Right hindlimb (tissue), 1 donor: ENCODE results near the gene NCKAP5.
"Not testable (repeated sequence)": the region's sequence is repeated elsewhere in the genome, so short reads cannot be mapped to it uniquely, and the experiment has no call there.

ENCODE experiments used
- DNase-seq: peaks from one replicate; pipeline ENCODE4 v3.0.0-alpha.2; 2018

NCKAP5 gene

GRCh38 chr2:133249362-133249761, 318.9 kb downstream of the NCKAP5 start:
- DNase-seq = no peak

DNA sequence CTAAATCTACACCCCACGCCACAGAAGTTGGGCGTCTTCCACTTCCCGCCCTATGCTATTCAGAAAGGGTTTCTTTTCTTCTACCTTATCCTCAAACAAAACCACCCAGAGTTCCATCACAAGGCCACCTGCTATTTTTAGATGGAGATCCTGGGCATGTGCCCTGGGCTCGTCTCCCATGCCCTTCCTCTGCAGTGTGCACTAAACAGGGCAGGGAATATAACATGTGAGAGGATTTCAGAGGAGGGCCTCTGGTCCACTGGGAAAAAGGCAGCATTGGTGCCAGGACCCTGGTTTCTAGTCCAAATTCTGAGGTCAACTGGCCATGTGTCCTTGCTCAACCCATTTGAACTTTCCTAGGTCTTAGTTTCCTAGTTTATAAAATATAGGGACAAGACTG, 320.0 kb downstream of the NCKAP5 start:
- DNase-seq = no peak

DNA sequence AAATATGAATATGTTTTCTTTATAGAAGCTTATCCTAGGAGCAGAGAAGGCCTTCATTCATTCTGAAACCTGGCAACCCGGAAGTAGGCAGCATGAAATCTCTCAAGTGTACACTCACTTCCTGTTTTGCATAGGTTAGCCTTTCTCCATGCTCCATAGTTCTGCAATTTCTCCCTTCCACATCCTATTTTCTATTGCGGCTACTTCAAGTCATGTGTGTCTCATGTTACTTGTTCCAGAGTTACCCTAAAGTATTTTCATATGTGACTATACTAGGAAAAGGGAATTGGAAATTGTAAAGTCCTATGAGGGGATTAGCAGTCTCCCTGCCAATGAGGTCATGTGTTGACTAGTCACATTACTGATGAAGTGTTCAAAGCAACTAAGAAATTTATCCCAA, 320.6 kb downstream of the NCKAP5 start:
- DNase-seq = no peak

DNA sequence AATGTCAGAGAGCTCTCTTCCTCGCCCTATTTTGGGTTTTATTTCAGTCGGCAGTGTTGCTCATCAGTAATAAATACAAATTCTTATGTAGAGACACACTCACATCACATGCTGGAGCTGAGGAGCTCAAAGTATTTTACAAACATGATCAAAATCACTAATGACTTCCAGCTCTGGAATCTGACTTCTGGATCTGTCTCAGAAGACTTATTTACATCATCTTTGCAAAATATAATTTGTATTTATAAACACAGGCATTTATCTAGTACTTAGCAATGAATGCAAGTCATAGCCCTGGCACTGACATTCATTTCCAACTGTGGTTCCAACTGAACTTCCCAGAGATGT, 327.1 kb downstream of the NCKAP5 start:
- DNase-seq = no peak

GRCh38 chr2:133240491-133241223, 327.6 kb downstream of the NCKAP5 start:
- no peak for DNase-seq

DNA sequence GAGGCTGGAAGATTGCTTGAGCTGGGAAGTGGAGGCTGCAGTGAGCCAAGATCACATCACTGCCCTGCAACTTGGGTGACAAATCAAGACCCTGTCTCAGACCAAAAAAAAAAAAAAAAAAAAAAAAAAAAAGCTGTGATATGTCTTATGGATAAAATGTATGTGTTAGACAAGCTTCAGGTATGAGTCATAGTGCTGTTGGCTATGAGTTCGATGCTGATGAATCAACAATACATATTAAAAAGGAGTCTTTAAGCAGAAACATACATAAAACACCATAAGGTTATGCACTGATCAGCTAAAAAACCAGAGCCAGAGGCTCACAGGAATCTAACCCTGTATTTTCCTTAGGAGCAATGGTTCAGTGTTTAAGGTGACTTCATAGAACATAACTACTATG, 332.3 kb downstream of the NCKAP5 start:
- DNase-seq = no peak

DNA sequence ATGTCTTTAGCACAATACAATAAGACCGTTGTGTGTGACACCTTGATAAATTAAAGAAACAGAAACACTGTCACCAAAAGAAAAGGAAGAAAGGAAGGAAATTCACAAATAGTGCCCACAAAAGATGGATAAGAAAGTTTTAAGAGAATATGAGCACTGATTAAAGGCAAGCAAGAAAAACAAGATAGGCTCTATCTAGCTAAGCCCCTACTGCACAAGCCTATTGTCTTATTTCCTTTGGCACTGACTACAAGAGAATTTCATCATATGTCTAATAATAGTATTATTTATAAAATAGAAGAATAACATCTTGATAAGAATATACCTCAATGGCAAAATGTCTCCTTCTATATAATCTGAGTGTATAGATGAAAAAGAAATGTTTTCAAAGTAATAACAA, 335.7 kb downstream of the NCKAP5 start:
- DNase-seq = no peak

- DNase-seq = no peak
These were observed 337.0 kb downstream of the NCKAP5 start for GRCh38 chr2:133231264-133231663.

- DNase-seq = no peak
These were observed 338.3 kb downstream of the NCKAP5 start for GRCh38 chr2:133229974-133230373.

GRCh38 chr2:133223226-133223625, 345.0 kb downstream of the NCKAP5 start:
- DNase-seq = no peak

GRCh38 chr2:133221398-133221797, 346.9 kb downstream of the NCKAP5 start:
- DNase-seq = no peak

DNA sequence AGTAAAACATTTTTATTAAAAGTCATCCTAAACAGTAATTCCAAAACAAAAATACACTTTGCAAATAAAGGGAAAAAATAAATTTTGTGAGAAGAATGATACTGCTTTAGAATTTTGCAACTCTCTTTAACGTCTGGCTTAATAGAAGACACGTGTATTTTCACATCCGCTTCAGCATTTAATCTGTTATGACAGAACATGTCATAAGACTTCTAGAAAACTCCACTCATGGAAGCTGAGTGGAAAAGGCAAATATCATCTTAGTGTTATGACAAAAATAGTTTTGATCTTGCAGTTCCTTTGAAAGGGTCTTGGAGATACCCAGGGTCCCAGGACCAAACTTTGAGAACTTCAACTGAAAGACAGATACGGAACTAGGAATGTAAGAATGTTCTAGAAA, 350.1 kb downstream of the NCKAP5 start:
- no peak for DNase-seq

GRCh38 chr2:133215477-133215876, 352.8 kb downstream of the NCKAP5 start:
- no peak for DNase-seq

DNA sequence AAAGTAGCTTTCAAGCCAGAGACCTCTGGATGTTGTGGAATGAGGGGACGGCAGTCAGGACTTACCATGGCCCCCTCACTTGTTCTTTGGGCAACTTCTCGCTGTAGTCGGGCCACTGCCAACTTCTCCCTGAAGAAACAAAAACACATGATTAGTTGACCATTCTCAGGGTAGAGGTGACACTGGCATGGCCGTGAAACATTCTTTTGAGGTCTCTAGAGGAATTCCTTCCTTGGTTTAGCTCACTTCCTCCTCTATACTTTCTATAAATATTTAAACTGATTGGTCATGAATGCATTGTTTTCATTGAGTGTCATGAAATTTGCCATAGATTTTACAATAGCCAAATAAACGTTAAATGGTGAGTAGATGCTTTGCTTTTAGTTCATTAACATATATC, 354.6 kb downstream of the NCKAP5 start:
- no peak for DNase-seq

GRCh38 chr2:133209325-133209724, 358.9 kb downstream of the NCKAP5 start:
- no peak for DNase-seq

DNA sequence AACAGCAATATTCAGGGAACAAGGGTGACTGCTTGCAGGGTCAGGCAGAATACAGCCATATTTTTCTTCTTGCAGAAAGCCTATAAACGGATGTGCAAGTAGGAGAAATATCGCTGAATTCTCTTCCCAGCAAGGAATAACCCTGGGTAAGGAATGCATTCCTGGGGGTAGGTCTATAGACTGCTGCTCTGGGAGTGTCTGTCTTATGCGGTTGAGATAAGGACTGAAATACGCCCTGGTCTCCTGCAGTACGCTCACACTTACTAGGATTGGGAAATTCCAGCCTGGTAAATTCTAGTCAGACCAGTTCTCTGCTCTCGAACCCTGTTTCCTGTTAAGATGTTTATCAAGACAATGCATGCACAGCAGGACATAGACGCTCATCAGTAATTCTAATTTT, 361.6 kb downstream of the NCKAP5 start:
- not testable (repeated sequence) for DNase-seq

GRCh38 chr2:133204421-133204820, 363.8 kb downstream of the NCKAP5 start:
- no peak for DNase-seq

GRCh38 chr2:133200684-133201421, 367.4 kb downstream of the NCKAP5 start:
- no peak for DNase-seq

DNA sequence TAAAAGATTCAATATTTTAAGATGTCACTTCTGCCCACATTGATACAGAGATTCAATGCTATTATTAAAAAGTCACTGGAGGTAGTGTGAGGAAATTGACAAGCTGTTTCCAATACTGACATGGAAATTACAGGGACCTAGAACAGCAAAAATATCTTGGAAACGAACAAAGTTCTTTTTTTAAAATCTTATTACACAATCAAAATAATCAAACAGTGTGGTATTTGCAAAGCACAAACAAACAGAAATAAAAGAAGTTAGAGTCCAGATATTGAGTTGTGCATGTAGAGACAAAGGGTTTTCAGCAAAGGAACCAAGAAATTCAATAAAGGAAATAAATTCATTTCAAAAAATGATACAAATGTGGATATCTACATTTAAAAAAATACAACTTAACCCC, 369.6 kb downstream of the NCKAP5 start:
- no peak for DNase-seq

DNA sequence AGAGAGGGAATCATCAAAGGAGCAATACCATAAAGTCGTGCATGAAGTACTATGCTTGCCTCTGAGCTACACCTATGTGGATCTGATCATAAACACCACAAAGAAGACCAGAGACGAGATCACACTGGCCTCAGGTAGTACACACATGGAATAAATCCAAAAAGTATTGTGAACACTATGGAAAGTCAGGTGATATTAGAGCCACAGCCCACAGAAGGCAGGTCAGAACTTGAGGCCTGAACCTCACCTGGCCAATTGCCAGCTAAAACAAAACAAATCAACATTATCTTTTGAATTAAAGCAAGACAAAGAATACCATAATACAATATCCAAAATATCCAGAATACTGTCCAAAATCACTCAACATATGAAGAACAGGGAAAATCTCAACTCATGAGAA, 371.1 kb downstream of the NCKAP5 start:
- no peak for DNase-seq

DNA sequence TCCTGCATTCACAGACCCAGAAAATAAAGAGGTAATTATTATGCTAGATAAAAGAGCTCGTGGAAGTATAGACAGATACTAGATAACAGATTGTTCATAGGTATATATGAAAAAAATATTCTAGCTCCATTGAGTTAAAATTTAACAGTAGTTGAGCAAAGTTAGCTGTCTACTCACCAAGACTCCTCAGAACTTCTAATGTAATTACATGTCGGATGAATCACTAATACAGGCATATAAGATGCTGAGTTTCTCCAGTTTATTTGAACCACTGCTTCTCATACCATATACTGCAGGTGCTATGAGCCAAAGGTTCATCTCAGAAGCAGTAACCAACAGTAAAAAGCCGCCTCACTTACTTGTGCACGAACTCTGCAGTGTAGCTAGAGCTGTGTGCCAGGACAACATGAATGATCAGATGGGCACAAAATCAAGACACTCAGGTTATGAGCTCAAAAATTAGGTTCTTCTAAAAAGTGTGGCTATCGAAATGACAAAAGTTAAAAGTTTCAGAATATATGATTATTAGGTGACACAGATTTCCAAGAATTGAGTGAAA, 373.4 kb downstream of the NCKAP5 start:
- no peak for DNase-seq

DNA sequence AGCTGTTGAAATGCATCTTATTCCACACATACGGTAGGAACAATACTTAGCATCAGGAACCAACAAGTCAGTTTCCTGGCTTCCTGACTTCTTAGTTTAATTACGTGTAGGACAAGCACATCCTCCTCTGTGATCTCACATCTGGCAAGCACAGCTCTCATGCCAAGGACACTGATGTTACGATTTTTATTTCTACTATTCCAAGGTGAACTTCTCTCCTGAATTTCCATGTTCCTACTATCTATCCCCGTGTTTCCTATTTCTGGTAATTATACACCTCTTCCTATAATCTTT, 374.0 kb downstream of the NCKAP5 start:
- no peak for DNase-seq

DNA sequence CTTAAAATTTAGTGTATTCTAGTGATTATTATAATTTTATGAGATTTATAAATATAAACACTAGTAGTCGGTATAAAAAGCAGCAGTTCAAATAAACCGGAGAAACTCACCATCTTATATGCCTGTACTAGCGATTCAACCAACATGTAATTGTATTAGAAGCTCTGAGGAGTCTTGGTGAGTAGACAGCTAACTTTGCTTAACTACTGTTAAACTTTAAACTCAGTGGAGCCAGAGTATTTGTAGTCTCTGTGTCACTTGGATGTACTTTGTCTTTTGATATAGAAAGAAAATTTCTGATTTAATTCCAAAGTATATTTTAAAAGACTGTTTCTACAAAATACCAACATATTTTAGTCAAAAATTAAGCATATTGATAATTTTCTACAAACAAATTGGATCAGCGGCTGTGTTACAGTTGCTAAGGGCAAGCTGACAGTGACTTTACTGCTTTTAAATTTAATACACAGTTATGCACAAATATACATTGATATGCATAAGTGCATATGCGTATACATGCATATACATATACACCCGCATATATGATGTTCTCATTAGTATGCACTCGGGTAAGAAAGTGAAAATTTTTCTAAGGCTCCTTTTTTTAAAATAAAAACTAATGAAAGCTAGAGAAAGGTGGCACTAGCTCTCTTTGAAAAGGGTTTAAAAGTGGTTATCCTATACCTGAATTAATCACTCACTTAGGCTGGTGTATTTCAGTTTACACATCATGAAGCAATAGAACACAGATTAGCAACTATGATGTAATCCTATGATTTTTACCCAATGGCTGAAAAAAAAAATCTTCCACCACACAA, 374.5 kb downstream of the NCKAP5 start:
- no peak for DNase-seq

DNA sequence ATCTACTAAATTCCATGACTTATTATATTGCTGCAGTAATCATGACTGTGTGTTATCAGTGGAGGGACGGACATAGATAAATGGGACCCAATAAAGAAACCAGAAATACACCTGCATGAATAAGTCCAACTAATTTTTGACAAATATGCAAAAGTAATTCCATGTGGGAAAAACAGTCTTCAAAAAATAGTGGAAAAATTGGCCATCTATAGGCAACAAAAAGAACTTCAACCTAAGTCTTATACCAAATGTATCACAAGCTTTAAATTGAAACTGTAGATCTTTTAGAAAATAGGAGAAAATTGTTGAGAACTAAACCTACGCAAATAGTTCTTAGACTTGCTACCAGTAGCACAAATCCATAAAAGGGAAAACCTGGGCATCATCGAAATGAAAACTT, 376.2 kb downstream of the NCKAP5 start:
- DNase-seq = no peak
